A673 (cell line): ENCODE data around the gene C12orf56.

ENCODE experiments used
- CTCF ChIP-seq: fragments of 300-800, 200-600 bp; sonication (generic); conservative IDR thresholded peaks from 2 replicates; pipeline ENCODE4 v1.5.1; 2017; ENCODE audit warnings: low read depth, mild to moderate bottlenecking, antibody characterized with exemption, low read length, moderate library complexity, mixed read lengths
- EZH2 ChIP-seq: fragments of 200-600 bp; sonication (generic); IDR thresholded peaks from 2 replicates; pipeline ENCODE4 v1.6.1; 2017; ENCODE audit warnings: borderline replicate concordance, low read depth, mild to moderate bottlenecking, mixed read lengths, antibody characterized with exemption, low read length; ENCODE audit not compliant: poor library complexity, severe bottlenecking

DNA sequence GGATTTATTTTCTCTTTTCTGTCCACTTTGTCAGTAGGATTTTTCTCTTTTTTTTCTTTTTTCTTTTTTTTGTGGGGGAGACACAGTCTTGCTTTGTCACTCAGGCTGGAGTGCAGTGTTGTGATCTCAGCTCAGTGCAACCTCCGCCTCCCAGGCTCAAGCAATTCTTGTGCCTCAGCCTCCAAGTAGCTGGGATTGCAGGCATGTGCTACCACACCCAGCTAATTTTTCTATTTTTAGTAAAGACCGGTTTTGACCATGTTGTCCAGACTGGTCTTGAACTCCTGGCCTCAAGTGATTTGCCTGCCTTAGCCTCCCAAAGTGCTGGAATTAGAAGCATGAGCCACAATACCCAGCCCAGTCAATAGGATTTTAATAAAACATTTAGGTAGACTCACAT, 40.3 kb upstream of the C12orf56 start:
- no peak for TF ChIP-seq CTCF
- TF ChIP-seq EZH2, result no peak
